SK-N-SH (cell line): ENCODE results near the gene AJM1. TPM values are rescaled to one million over a fixed set of nuclear protein-coding genes. Genes with fewer than 3 reads are reported as not detected.

ENCODE experiments used
- CTCF ChIA-PET: fragments of 300-600, 350-600 bp; formaldehyde crosslinking; extraction: SDS; loops from one replicate; lab custom pipeline; 2021; lab: Yijun Ruan, JAX
- POLR2A ChIA-PET: fragments of 350-600 bp; sonication (Branson Sonifier 250); formaldehyde crosslinking; extraction: SDS; loops from one replicate; lab custom pipeline; 2020; ENCODE audit warnings: antibody characterized with exemption, inconsistent platforms; lab: Yijun Ruan, JAX
- DNase-seq: peaks from one replicate; pipeline ENCODE4 v3.0.0; 2012
- H2AFZ ChIP-seq: fragments of 200-600 bp; sonication (generic); 2 replicates; pipeline ENCODE4 v1.8.1; 2016; ENCODE audit warnings: antibody characterized with exemption, mild to moderate bottlenecking, low read depth
- H3F3A ChIP-seq: fragments of 200-600 bp; sonication (generic); replicated peaks from 2 replicates; pipeline ENCODE3; 2016; ENCODE audit warnings: antibody characterized with exemption, mild to moderate bottlenecking; ENCODE audit not compliant: insufficient read depth
- H3K27ac ChIP-seq, 2 experiments: fragments of 200-500 bp in 1 of 2; fragments of 200-600 bp in 1 of 2; sonication (Bioruptor generic) in 1 of 2; sonication (generic), shearing (Covaris generic) in 1 of 2; 2 replicates each; pipeline versions ENCODE4 v1.5.1 to v1.6.1; 2014 to 2016; ENCODE audit warnings: low read depth in 2 of 2, inconsistent platforms in 1 of 2, low read length in 1 of 2, mild to moderate bottlenecking in 1 of 2, mixed read lengths in 1 of 2
- H3K27me3 ChIP-seq: fragments of 200-600 bp; sonication (generic), shearing (Covaris generic); 2 replicates; pipeline ENCODE4 v1.6.1; 2016; ENCODE audit warnings: mixed run types; ENCODE audit not compliant: insufficient read depth
- H3K36me3 ChIP-seq, 2 experiments: fragments of 200-500 bp in 1 of 2; fragments of 200-600 bp in 1 of 2; sonication (Bioruptor generic) in 1 of 2; sonication (generic) in 1 of 2; replicated peaks in 1 of 2; 2 replicates each; pipeline versions ENCODE3 to v1.5.1; 2014 to 2016; ENCODE audit warnings: low read length in 1 of 2, mild to moderate bottlenecking in 1 of 2; ENCODE audit not compliant: insufficient read depth in 2 of 2, control insufficient read depth in 1 of 2
- H3K4me1 ChIP-seq, 2 experiments: fragments of 200-500 bp in 1 of 2; fragments of 200-600 bp in 1 of 2; sonication (Bioruptor generic) in 1 of 2; sonication (generic), shearing (Covaris generic) in 1 of 2; 2 replicates each; pipeline versions ENCODE4 v1.5.1 to v1.6.1; 2014 to 2016; ENCODE audit warnings: low read depth in 1 of 2, low read length in 1 of 2, mixed run types in 1 of 2; ENCODE audit not compliant: insufficient read depth in 2 of 2, control insufficient read depth in 1 of 2
- H3K4me2 ChIP-seq: fragments of 200-600 bp; sonication (generic), shearing (Covaris generic); 2 replicates; pipeline ENCODE4 v1.6.1; 2017; ENCODE audit warnings: mixed run types
- H3K4me3 ChIP-seq, 2 experiments: fragments of 200-500 bp in 1 of 2; fragments of 200-600 bp in 1 of 2; sonication (Bioruptor generic) in 1 of 2; sonication (generic), shearing (Covaris generic) in 1 of 2; 2 replicates each; pipeline versions ENCODE4 v1.5.1 to v1.8.1; 2014 to 2016; ENCODE audit warnings: low read depth in 2 of 2, inconsistent platforms in 1 of 2, low read length in 1 of 2, mild to moderate bottlenecking in 1 of 2, mixed read lengths in 1 of 2, moderate library complexity in 1 of 2
- H3K79me2 ChIP-seq: fragments of 200-600 bp; sonication (generic); 2 replicates; pipeline ENCODE4 v1.8.1; 2017; ENCODE audit warnings: mild to moderate bottlenecking; ENCODE audit not compliant: insufficient read depth
- H3K9ac ChIP-seq: fragments of 200-600 bp; sonication (generic); 2 replicates; pipeline ENCODE4 v1.6.1; 2017; ENCODE audit warnings: mixed run types
- H3K9me2 ChIP-seq: fragments of 200-600 bp; sonication (generic); 2 replicates; pipeline ENCODE4 v1.6.1; 2017; ENCODE audit warnings: mixed run types
- H3K9me3 ChIP-seq: fragments of 200-600 bp; sonication (generic); 2 replicates; pipeline ENCODE4 v1.6.1; 2017; ENCODE audit warnings: mixed run types, mild to moderate bottlenecking, moderate library complexity
- H4K20me1 ChIP-seq: fragments of 200-600 bp; sonication (generic); 2 replicates; pipeline ENCODE4 v1.6.1; 2017; ENCODE audit warnings: mild to moderate bottlenecking, mixed run types; ENCODE audit not compliant: insufficient read depth
- CTCF ChIP-seq: fragments of 200-600 bp; sonication (generic); IDR thresholded peaks from 2 replicates; pipeline ENCODE4 v1.6.1; 2017; ENCODE audit warnings: antibody characterized with exemption, mild to moderate bottlenecking, moderate library complexity
- ELF1 ChIP-seq: IDR thresholded peaks from 2 replicates; pipeline ENCODE4 v1.4.0; 2012
- EP300 ChIP-seq, 2 experiments: IDR thresholded peaks; 2 replicates each; pipeline versions ENCODE4 v1.4.0 to v1.6.1; 2012; ENCODE audit warnings: borderline replicate concordance in 1 of 2, low read depth in 1 of 2, low read length in 1 of 2
- FOSL2 ChIP-seq: IDR thresholded peaks from 2 replicates; pipeline ENCODE4 v1.4.0; 2012; ENCODE audit warnings: low read depth, mild to moderate bottlenecking, moderate library complexity, borderline replicate concordance
- FOXJ3 ChIP-seq: sonication (generic); formaldehyde crosslinking; IDR thresholded peaks from 2 replicates; pipeline ENCODE4 v1.5.1; 2020; ENCODE audit warnings: mild to moderate bottlenecking, missing genetic modification reagents
- FOXM1 ChIP-seq: IDR thresholded peaks from 2 replicates; pipeline ENCODE4 v1.4.0; 2012; ENCODE audit warnings: low read depth, mild to moderate bottlenecking
- IRF3 ChIP-seq: fragments of 150-350 bp; IDR thresholded peaks from 2 replicates; pipeline ENCODE4 v1.6.1; 2016; ENCODE audit warnings: mild to moderate bottlenecking, low read depth, low read length
- MAX ChIP-seq: IDR thresholded peaks from 2 replicates; pipeline ENCODE4 v1.4.0; 2012; ENCODE audit warnings: low read depth
- NFIC ChIP-seq: IDR thresholded peaks from 2 replicates; pipeline ENCODE4 v1.4.0; 2012; ENCODE audit warnings: borderline replicate concordance
- NRF1 ChIP-seq: IDR thresholded peaks from 2 replicates; pipeline ENCODE4 v1.6.1; 2012; ENCODE audit warnings: low read depth, mild to moderate bottlenecking, low read length
- PBX3 ChIP-seq: IDR thresholded peaks from 2 replicates; pipeline ENCODE4; 2012
- RAD21 ChIP-seq: IDR thresholded peaks from 2 replicates; pipeline ENCODE4 v1.6.1; 2012; ENCODE audit warnings: mild to moderate bottlenecking, low read length
- REST ChIP-seq: IDR thresholded peaks from 2 replicates; pipeline ENCODE4 v1.6.1; 2012; ENCODE audit warnings: mild to moderate bottlenecking, low read depth, low read length, moderate library complexity
- RFX5 ChIP-seq: IDR thresholded peaks from 2 replicates; pipeline ENCODE4 v1.6.1; 2012; ENCODE audit warnings: mild to moderate bottlenecking, improper control_type of control experiment, low read length
- RXRA ChIP-seq: IDR thresholded peaks from 2 replicates; pipeline ENCODE4 v1.4.0; 2012; ENCODE audit warnings: low read depth, mild to moderate bottlenecking, borderline replicate concordance
- SMC3 ChIP-seq: IDR thresholded peaks from 2 replicates; pipeline ENCODE4 v1.6.1; 2012; ENCODE audit warnings: low read depth, low read length, improper control_type of control experiment
- TCF12 ChIP-seq: IDR thresholded peaks from 2 replicates; pipeline ENCODE4 v1.4.0; 2012
- YY1 ChIP-seq: IDR thresholded peaks from 2 replicates; pipeline ENCODE4 v1.4.0; 2012; ENCODE audit warnings: low read depth, mild to moderate bottlenecking
- WGBS: methylation state at CpG from one replicate; pipeline ENCODE4 v1.1.6; 2017; ENCODE audit warnings: low lambda C conversion rate; 5-methylcytosine and 5-hydroxymethylcytosine counted together
- polyA plus RNA-seq, 3 experiments: library from polyadenylated mRNA; depleted of rRNA; stranded (reverse); fragments of >200 nt; gene quantifications; 2 replicates each; pipeline ENCODE4 v1.2.3, GENCODE V29; 2012

Gene AJM1
- polyA plus RNA-seq, 1 of the 3 experiments (the other 2 are of a cell fraction), result 2.4 TPM

- no peak for TF ChIP-seq PBX3
- TF ChIP-seq, all 33 proteins: peak for 0
Measured at GRCh38 chr9:136855461-136856078, 13.3 kb downstream of the AJM1 start (continued).

GRCh38 chr9:136856079-136856476 lies 13.8 kb downstream of the AJM1 start:
- Histone ChIP-seq H3K36me3 (peaks cover 0 to 9% of the 10 kb centered on the region in 2 experiments), H3K9me2 (no peaks in the 10 kb centered on the region), H3K4me1 (peaks cover 0 to 13% of the 10 kb centered on the region in 2 experiments; a peak in 3 of 4 replicates), H3K4me2 (no peak overlapping the region), H3K9ac (no peak overlapping the region), H3K4me3 (no peak overlapping the region), H4K20me1 (no peaks in the 10 kb centered on the region), H2AFZ (no peak overlapping the region), H3K79me2 (0 out of 2 replicates have a peak, but pooled peaks cover under 1% of the 10 kb centered on the region), H3K27me3 (no peaks in the 10 kb centered on the region), H3K9me3 (no peaks in the 10 kb centered on the region), H3F3A (no peaks in the 10 kb centered on the region), H3K27ac (no peak overlapping the region)
- CTCF ChIA-PET, result interaction anchor here (1.4 kb wide), 1 partner anchor 13 kb away, joined by 4 read pairs; the partner anchor contains the start of gene AJM1
- TF ChIP-seq REST (no peak), RXRA (no peak), RFX5 (no peak), IRF3 (no peak), NRF1 (no peak), ELF1 (no peak), YY1 (no peak), SMC3 (no peak), NFIC (no peak), EP300 (IDR thresholded peaks at IDR 0.05; ENCODE audit: borderline replicate concordance in 1 of 2, low read depth in 1 of 2, low read length in 1 of 2) (no peak), FOSL2 (no peak), FOXJ3 (no peak), TCF12 (no peak), MAX (no peak), FOXM1 (no peak), RAD21 (no peak), PBX3 (no peak), CTCF (no peak)
- 70% methylated on average over 2 of the region's 15 CpGs for WGBS
- POLR2A ChIA-PET, result no interaction called here
- DNase-seq, result no peak
